ENCODE results near the gene RBFOX1.
A peak's percentile ranks its signal among the peaks of the same experiment; 100 is the strongest.

The RBFOX1 gene

GRCh38 chr16:7716660-7717550 lies 384.3 kb downstream of the RBFOX1 start:
- no peak for DNase-seq

GRCh38 chr16:7722761-7723160 lies 390.1 kb downstream of the RBFOX1 start:
- no peak for DNase-seq

GRCh38 chr16:7731141-7731540 lies 398.5 kb downstream of the RBFOX1 start:
- DNase-seq = no peak

GRCh38 chr16:7736138-7736665 lies 403.6 kb downstream of the RBFOX1 start:
- no peak for DNase-seq

GRCh38 chr16:7742626-7743025 lies 410.0 kb downstream of the RBFOX1 start:
- DNase-seq = no peak

GRCh38 chr16:7744546-7745264 lies 412.1 kb downstream of the RBFOX1 start:
- DNase-seq = no peak

- DNase-seq = no peak
These were observed 412.6 kb downstream of the RBFOX1 start for GRCh38 chr16:7745276-7745675.

- DNase-seq = no peak
These were observed 414.3 kb downstream of the RBFOX1 start for GRCh38 chr16:7746941-7747340.

GRCh38 chr16:7748522-7748921 lies 415.9 kb downstream of the RBFOX1 start:
- no peak for DNase-seq

- peak; percentile 87 for DNase-seq
These were observed 422.8 kb downstream of the RBFOX1 start for GRCh38 chr16:7755347-7755882.

Measured in NCI-H748 treated with DMSO at 0.1 percent for 48 hours (cell line).